Activated T-helper 2 cell treated with anti-CD3 and anti-CD28 coated beads, Interferon-gamma antibody, Interleukin-2, Interleukin-4, amounts not matched to agents 10 μg/mL and 5 μg/mL and 100 μg/mL, durations not matched to agents 14 hours and 24 hours and 36 hours (primary cell): ENCODE measurements around the gene KHSRP. TPM values are rescaled to one million over a fixed set of nuclear protein-coding genes. Genes with fewer than 3 reads are reported as not detected.
A peak's percentile ranks its signal among the peaks of the same experiment; 100 is the strongest.

Source experiments
- DNase-seq: peaks from one replicate; pipeline ENCODE4 v3.0.0; 2021; ENCODE audit warnings: low spot score
- H3K27ac Mint-ChIP-seq: one replicate; pipeline ENCODE4 v1.8.0; 2021; ENCODE audit warnings: mixed read lengths
- H3K27me3 Mint-ChIP-seq: one replicate; pipeline ENCODE4 v1.8.0; 2021; ENCODE audit warnings: low read depth, mixed read lengths
- H3K36me3 Mint-ChIP-seq: one replicate; pipeline ENCODE4 v1.8.0; 2021; ENCODE audit warnings: low read depth, mixed read lengths
- H3K4me1 Mint-ChIP-seq: one replicate; pipeline ENCODE4 v1.8.0; 2021; ENCODE audit warnings: low read depth, mixed read lengths
- H3K4me3 Mint-ChIP-seq: one replicate; pipeline ENCODE4 v1.8.0; 2021; ENCODE audit warnings: low read depth, mild to moderate bottlenecking, moderate library complexity, mixed read lengths
- H3K9me3 Mint-ChIP-seq: one replicate; pipeline ENCODE4 v1.8.0; 2021; ENCODE audit warnings: mixed read lengths
- intact Hi-C: fragments of 100-400 bp; cut with micrococcal nuclease; formaldehyde crosslinking; loops from one replicate; pipeline ENCODE4 v1.15.1; 2023
- total RNA-seq: library from RNA; stranded (reverse); gene quantifications from 2 replicates; pipeline ENCODE4 v1.2.3, GENCODE V29; 2022

KHSRP gene
- total RNA-seq, 1 donor from 2014 or later: 413 TPM

GRCh38 chr19:6423499-6424194, 964 bp downstream of the KHSRP start:
- peak overlapping the region; percentile 94 for H3K4me3 Mint-ChIP-seq
- DNase-seq: peak; percentile 44
- H3K36me3 Mint-ChIP-seq: peaks cover 51% of the 10 kb centered on the region
- H3K27ac Mint-ChIP-seq: peak overlapping the region; percentile 74
- intact Hi-C loops: loop anchor here (2.0 to 10.0 kb wide), 2 partner anchors 63 to 81 kb away; partner anchors contain the start of genes CLPP and TUBB4A
- no peaks in the 10 kb centered on the region for H3K27me3 Mint-ChIP-seq
- peaks cover 3% of the 10 kb centered on the region for H3K9me3 Mint-ChIP-seq
- H3K4me1 Mint-ChIP-seq: peaks cover 21% of the 10 kb centered on the region

DNA sequence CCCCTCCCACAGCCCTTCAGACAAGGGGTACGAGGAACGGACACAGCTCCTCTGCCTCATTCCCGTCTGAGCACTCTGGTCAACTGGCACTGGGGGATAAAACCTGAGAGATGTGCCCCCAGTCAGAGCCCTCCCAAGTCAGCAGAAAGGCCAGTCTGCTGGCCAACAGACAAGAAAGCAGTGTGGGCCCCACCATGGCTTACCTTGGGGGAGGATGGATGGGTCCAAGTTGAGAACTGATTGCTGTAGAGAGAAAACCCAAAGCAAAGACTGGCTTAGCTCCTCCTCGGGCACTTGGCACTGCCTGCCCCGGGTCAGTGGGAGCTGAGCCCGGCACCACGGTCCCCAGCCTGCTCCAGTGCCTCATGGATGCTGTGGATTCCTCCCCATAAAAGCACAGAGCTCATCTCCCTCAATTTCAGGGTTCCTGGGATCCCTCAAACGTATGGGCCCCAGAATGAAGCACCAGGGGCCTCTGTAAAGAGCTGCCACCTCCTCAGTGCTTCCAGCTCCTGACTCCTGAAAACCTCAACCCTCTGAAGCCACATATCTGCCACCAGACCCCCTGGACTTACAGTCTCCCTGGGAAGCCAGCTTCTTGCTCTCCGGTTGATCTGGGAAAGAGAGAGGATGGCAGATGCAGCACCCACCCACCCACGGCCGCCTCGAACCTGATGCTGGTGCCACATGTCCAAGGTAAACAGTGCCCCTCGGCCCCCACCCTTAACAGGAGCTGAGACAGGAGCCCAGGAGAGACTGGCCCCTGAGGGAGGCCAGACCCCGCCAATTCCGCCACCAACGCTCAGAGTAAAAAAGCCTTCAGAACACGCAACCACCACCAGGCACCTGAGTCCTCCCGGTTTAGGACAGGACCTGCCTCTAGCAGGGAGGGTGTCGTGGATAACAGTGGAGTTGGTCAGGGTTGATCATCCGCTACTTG, 3.3 kb downstream of the KHSRP start:
- intact Hi-C loops: loop anchor here (10.0 kb wide), 1 partner anchor 83 kb away; the partner anchor contains the start of gene TUBB4A
- peaks cover 73% of the 10 kb centered on the region for H3K36me3 Mint-ChIP-seq
- H3K4me3 Mint-ChIP-seq: no peak overlapping the region
- H3K4me1 Mint-ChIP-seq: peaks cover 21% of the 10 kb centered on the region
- H3K27ac Mint-ChIP-seq: no peak overlapping the region
- H3K9me3 Mint-ChIP-seq: peaks cover 3% of the 10 kb centered on the region
- DNase-seq: no peak
- no peaks in the 10 kb centered on the region for H3K27me3 Mint-ChIP-seq

- H3K4me1 Mint-ChIP-seq: peaks cover 14% of the 10 kb centered on the region
- intact Hi-C loops: no loop called here
- no peak for DNase-seq
- no peaks in the 10 kb centered on the region for H3K27me3 Mint-ChIP-seq
- no peak overlapping the region for H3K27ac Mint-ChIP-seq
- peaks cover 88% of the 10 kb centered on the region for H3K36me3 Mint-ChIP-seq
- H3K9me3 Mint-ChIP-seq: no peaks in the 10 kb centered on the region
- H3K4me3 Mint-ChIP-seq: no peak overlapping the region
Observed at GRCh38 chr19:6418562-6418932, 6.1 kb downstream of the KHSRP start.

DNA sequence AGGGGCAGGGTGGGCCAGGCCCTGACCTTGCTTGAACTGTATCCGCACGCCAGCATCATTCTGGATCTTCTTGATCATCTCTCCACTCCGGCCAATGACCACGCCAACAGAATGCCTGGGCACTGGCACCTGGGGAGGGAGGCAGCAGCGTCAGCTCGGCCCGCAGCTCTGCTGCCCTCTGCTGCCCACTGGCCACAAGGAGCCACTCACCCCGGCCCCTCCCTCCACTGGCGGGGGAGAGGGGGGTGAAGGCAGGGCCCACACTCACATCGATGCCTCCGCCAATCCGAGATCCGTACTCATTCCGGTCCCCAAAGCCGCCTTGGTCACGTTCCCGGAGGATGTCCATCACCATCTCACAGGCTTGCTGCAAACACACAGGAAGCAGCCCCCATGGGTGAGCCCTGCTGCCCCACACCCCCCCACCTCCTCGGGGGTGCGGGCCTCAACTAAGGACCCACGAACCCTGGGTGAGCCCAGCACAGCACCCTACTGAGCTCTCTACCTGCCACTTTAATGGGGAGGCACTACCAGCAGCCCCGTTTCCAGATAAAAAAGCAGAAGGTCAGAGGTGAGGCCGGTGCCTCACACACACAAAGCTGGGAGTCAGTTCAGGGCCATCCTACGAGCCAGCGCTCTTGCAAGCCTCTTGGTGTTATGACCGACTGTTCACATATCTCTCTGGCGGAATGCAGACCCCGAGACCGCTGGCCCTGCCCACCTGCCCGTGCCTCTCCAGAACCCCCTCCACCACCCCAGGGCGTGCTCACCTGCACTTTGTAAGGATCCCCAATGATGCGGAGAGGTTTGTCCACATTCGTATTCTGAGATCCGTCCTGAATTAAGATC, 6.7 kb downstream of the KHSRP start:
- peaks cover 82% of the 10 kb centered on the region for H3K36me3 Mint-ChIP-seq
- no peak overlapping the region for H3K27ac Mint-ChIP-seq
- no peaks in the 10 kb centered on the region for H3K9me3 Mint-ChIP-seq
- no peak for DNase-seq
- intact Hi-C loops: no loop called here
- peaks cover 9% of the 10 kb centered on the region for H3K4me1 Mint-ChIP-seq
- H3K4me3 Mint-ChIP-seq: no peak overlapping the region
- no peaks in the 10 kb centered on the region for H3K27me3 Mint-ChIP-seq

DNA sequence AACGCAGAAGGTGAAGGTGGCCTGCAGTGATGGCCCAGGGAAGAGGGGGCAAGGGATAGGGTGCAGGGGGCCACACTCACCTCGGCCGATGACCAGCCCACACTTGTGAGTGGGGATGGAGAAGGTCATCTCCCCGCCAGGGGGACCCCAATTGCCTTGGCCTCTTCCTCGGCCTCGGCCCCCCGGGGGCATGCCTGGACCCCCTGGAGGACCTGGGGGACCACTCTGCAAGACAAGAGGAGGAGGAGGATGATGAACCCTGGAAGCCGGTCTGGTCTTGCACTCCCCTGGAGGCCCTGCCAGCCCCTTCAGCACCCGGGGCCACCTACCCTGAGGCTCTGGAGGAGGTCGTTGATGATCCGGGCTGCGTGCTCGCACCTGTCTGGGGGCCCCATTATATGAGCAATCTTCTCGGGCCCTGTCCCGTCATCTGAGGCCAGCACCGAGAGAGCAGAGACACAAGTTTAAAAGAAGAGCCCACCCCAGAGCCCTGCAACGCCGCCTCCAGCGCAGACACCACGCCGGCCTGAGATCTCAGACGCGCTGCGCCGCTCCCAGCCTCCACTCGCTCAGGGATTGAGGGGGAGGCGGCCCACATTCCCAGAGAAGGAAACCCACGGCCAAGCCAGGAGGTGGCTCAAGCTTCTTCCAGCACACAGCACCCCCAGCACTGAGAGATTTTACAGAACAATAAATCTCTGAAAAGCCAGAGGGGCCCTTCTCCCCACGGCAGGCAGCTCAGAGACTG, 7.8 kb downstream of the KHSRP start:
- Mint-ChIP-seq H3K4me1 (peaks cover 2% of the 10 kb centered on the region), H3K36me3 (peaks cover 71% of the 10 kb centered on the region), H3K27ac (no peak overlapping the region), H3K4me3 (no peak overlapping the region), H3K9me3 (no peaks in the 10 kb centered on the region), H3K27me3 (no peaks in the 10 kb centered on the region)
- intact Hi-C loops: no loop called here
- no peak for DNase-seq

- DNase-seq: no peak
- Mint-ChIP-seq H3K4me1 (no peaks in the 10 kb centered on the region), H3K36me3 (peaks cover 60% of the 10 kb centered on the region), H3K27ac (no peak overlapping the region), H3K4me3 (no peak overlapping the region), H3K27me3 (no peaks in the 10 kb centered on the region), H3K9me3 (no peaks in the 10 kb centered on the region)
- intact Hi-C loops: no loop called here
Observed at GRCh38 chr19:6415591-6416190, 8.9 kb downstream of the KHSRP start.

DNA sequence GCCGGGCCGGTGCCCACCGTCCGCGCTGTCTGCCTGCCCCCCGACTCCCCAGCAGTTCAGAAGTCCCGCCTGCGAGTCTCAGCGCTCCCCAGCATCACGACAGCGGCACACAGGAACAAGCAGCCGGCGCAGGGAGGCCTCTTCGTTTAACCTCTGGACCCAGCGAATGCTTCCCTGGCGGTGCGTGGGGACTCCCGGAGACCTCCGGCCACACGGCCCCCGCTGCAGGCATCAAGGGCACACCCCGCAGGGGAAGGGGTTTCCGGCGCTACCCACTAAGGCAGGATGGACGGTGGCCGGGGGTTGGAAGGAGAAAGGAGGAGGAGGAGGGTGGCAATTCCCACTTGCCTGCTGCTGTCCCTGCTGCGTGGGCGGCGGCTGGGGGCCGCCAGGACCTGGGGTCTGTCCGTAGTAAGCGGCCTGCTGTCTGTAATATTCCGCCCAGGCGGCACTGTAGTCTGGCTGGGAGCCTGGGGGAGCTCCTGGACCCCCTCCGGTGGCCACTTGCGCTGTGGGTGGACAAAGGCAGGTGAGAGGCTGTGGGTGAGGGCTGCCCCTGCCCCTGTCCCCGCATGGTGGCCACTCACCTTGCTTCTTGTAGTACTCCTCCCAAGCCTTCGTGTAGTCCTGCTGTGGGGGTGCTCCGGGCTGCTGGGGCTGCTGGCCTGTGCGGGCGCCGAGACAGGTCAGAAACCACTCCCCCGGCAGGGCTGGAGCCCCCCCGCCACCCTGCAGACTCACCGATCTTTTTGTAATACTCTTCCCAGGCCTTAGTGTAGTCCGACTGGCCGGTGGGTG, 9.6 kb downstream of the KHSRP start:
- no peak for DNase-seq
- peaks cover 53% of the 10 kb centered on the region for H3K36me3 Mint-ChIP-seq
- no peaks in the 10 kb centered on the region for H3K27me3 Mint-ChIP-seq
- no peaks in the 10 kb centered on the region for H3K4me1 Mint-ChIP-seq
- no peak overlapping the region for H3K4me3 Mint-ChIP-seq
- intact Hi-C loops: no loop called here
- H3K27ac Mint-ChIP-seq: no peak overlapping the region
- no peaks in the 10 kb centered on the region for H3K9me3 Mint-ChIP-seq

- H3K27ac Mint-ChIP-seq: no peak overlapping the region
- intact Hi-C loops: no loop called here
- peaks cover 46% of the 10 kb centered on the region for H3K36me3 Mint-ChIP-seq
- DNase-seq: no peak
- H3K4me3 Mint-ChIP-seq: no peak overlapping the region
- no peaks in the 10 kb centered on the region for H3K9me3 Mint-ChIP-seq
- no peaks in the 10 kb centered on the region for H3K27me3 Mint-ChIP-seq
- no peaks in the 10 kb centered on the region for H3K4me1 Mint-ChIP-seq
Observed at GRCh38 chr19:6413721-6414643, 10.6 kb downstream of the KHSRP start.

DNA sequence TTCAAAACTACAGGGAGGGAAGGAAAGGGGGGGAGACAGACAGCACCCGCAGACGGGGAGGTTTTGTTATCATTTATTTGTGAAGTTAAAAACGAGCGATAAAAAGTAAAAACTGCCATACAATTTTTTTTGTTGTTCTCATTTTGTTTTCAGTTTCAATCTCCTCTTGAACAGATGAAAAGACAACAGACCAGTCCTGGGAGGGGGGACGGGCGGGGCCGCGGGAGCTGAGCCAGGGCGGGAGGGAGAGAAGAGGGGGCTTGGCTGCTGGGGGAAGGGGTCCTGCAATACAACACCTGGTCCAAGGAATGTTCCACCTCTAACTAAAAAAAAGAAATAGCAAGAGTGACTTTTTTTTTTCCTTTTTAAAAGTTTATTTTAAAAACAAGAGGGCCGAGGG, 11.3 kb downstream of the KHSRP start:
- no peaks in the 10 kb centered on the region for H3K9me3 Mint-ChIP-seq
- no peaks in the 10 kb centered on the region for H3K4me1 Mint-ChIP-seq
- no peaks in the 10 kb centered on the region for H3K27me3 Mint-ChIP-seq
- intact Hi-C loops: no loop called here
- no peak overlapping the region for H3K27ac Mint-ChIP-seq
- H3K4me3 Mint-ChIP-seq: no peak overlapping the region
- DNase-seq: no peak
- H3K36me3 Mint-ChIP-seq: peaks cover 39% of the 10 kb centered on the region

DNA sequence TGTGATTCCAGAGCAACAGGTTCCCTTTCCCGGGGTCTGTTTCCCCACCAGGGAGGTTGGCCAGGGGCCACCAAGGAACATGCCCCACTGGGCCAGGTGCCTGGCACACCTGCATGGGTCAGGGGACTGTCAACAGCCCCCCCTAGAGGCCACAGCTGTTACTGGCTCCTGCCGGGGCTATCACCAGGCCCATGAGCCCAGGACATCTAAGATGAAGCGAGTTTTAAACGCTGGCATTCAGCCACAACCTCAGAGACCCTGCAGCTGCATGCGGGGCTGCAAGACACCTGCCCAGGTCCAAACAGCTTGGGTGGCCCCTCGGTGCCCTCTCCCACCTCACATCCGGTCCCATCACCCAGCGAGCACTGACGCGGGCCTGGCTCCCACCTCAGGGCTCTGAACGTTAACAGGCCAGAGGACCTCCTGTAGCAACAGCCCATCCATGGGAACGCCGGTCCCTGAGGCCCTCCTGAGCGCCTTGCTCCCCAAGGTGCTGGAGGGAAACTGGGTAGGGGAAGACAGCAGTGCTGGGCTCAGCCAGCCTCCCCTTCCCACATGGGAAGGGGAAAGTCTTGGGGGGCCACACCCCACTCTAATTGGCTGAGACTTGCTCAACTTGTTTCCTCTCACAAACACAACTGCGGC, 12.0 kb downstream of the KHSRP start:
- DNase-seq: no peak
- intact Hi-C loops: no loop called here
- no peaks in the 10 kb centered on the region for H3K9me3 Mint-ChIP-seq
- peaks cover 32% of the 10 kb centered on the region for H3K36me3 Mint-ChIP-seq
- H3K4me1 Mint-ChIP-seq: no peaks in the 10 kb centered on the region
- H3K4me3 Mint-ChIP-seq: no peak overlapping the region
- no peak overlapping the region for H3K27ac Mint-ChIP-seq
- no peaks in the 10 kb centered on the region for H3K27me3 Mint-ChIP-seq
